Fibroblast of lung (primary cell): Measurements from ENCODE around the gene HRH3. TPM values are rescaled to one million over a fixed set of nuclear protein-coding genes. Genes with fewer than 3 reads are reported as not detected.

Experiments
- DNase-seq, 2 donors: peaks; one replicate each; pipeline versions ENCODE4 v3.0.0 to v3.0.0-alpha.2; 2010; ENCODE audit warnings: low read depth in 2 of 2
- H2AFZ ChIP-seq: 2 replicates; pipeline ENCODE4 v1.5.1; 2012; ENCODE audit warnings: low read length, control low read depth, inconsistent platforms
- H3K27ac ChIP-seq: 2 replicates; pipeline ENCODE4 v1.5.1; 2011; ENCODE audit warnings: low read length, control low read depth; ENCODE audit not compliant: insufficient read depth
- H3K27me3 ChIP-seq: 2 replicates; pipeline ENCODE4 v1.5.1; 2011; ENCODE audit warnings: mild to moderate bottlenecking, low read length; ENCODE audit not compliant: control insufficient read depth, insufficient read depth
- H3K36me3 ChIP-seq: 2 replicates; pipeline ENCODE4 v1.5.1; 2011; ENCODE audit warnings: low read length; ENCODE audit not compliant: control insufficient read depth, insufficient read depth
- H3K4me1 ChIP-seq: 2 replicates; pipeline ENCODE4 v1.5.1; 2011; ENCODE audit warnings: low read length; ENCODE audit not compliant: control insufficient read depth, insufficient read depth; ENCODE audit errors: extremely low read depth
- H3K4me2 ChIP-seq: 2 replicates; pipeline ENCODE4 v1.5.1; 2011; ENCODE audit warnings: low read length, control low read depth; ENCODE audit not compliant: insufficient read depth; ENCODE audit errors: extremely low read depth
- H3K4me3 ChIP-seq, 4 experiments: fragments of 200-600 bp in 1 of 4; sonication (generic) in 1 of 4; replicated peaks in 1 of 4; 2 replicates each; pipeline ENCODE4 v1.5.1; 2011 to 2016; ENCODE audit warnings: low read length in 4 of 4, low read depth in 3 of 4, mild to moderate bottlenecking in 3 of 4, control low read depth in 2 of 4, inconsistent platforms in 1 of 4, mixed read lengths in 1 of 4; ENCODE audit not compliant: insufficient read depth in 1 of 4; ENCODE audit errors: control extremely low read depth in 1 of 4
- H3K79me2 ChIP-seq: 2 replicates; pipeline ENCODE4 v1.5.1; 2012; ENCODE audit warnings: mild to moderate bottlenecking, low read length, inconsistent platforms; ENCODE audit not compliant: control insufficient read depth, insufficient read depth
- H3K9ac ChIP-seq: 2 replicates; pipeline ENCODE4 v1.5.1; 2011; ENCODE audit warnings: mild to moderate bottlenecking, low read length, control low read depth; ENCODE audit not compliant: insufficient read depth
- H3K9me3 ChIP-seq: 2 replicates; pipeline ENCODE4 v1.5.1; 2012; ENCODE audit warnings: low read depth, low read length; ENCODE audit not compliant: control insufficient read depth, insufficient read depth
- H4K20me1 ChIP-seq: 2 replicates; pipeline ENCODE4 v1.5.1; 2011; ENCODE audit warnings: low read length; ENCODE audit not compliant: control insufficient read depth, insufficient read depth; ENCODE audit errors: extremely low read depth
- EZH2 ChIP-seq: IDR thresholded peaks from 2 replicates; pipeline ENCODE4 v1.5.1; 2012; ENCODE audit warnings: low read length, control low read depth, mild to moderate bottlenecking; ENCODE audit errors: missing control alignments
- polyA plus RNA-seq, 2 donors: library from polyadenylated mRNA; depleted of rRNA in 1 of 2; stranded (reverse) in 1 of 2; unstranded in 1 of 2; fragments of >200 nt; gene quantifications; 2 replicates each; pipeline ENCODE4 v1.2.1, GENCODE V29; 2011 to 2012; ENCODE audit warnings: missing spikeins in 1 of 2
- total RNA-seq: library from RNA; depleted of rRNA; stranded (reverse); fragments of >200 nt; gene quantifications from 2 replicates; pipeline ENCODE4 v1.2.1, GENCODE V29; 2014
- TF ChIP-seq, protein P1 (sequence below), 2 donors: IDR thresholded peaks in 1 of 2; conservative IDR thresholded peaks in 1 of 2; 1 replicate in 1 of 2; 2 replicates in 1 of 2; pipeline ENCODE4 v1.5.1; 2011 to 2012; ENCODE audit warnings: low read length in 2 of 2, control low read depth in 1 of 2, inconsistent platforms in 1 of 2, low read depth in 1 of 2, mild to moderate bottlenecking in 1 of 2

The HRH3 gene
- total and polyA plus RNA-seq, 2 donors (not counting 1 experiment from before 2014, with no cell fraction given): not detected

DNA sequence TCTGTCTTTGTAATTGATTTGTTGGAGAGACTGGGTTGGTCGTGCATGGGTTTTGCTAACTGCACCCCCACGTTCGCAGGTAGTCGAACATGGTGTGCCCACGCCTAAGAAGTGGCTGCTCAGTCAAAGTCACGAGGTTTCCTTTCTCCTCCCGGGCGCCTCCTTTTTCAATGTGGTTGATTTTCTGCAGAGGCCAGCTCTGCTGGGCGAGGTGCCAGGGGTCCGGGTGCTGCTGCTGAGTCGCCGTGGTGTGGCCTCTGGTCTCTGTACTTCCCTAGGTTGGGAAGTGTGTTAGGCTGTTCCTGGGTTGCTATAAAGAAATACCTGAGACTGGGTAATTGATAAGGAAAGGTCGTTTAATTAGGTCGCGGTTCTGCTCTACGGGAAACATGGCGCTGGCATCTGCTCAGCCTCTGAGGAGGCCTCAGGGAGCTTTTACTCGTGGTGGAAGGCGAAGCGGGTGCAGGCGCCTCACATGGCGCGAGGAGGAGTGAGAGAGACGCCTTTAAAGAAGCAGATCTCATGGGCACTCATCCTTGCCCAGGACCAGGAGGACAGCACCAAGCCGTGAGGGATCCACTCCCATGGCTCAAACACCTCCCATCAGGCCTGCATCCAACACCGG, 32.4 kb upstream of the HRH3 start:
- TF ChIP-seq, protein P1, sequence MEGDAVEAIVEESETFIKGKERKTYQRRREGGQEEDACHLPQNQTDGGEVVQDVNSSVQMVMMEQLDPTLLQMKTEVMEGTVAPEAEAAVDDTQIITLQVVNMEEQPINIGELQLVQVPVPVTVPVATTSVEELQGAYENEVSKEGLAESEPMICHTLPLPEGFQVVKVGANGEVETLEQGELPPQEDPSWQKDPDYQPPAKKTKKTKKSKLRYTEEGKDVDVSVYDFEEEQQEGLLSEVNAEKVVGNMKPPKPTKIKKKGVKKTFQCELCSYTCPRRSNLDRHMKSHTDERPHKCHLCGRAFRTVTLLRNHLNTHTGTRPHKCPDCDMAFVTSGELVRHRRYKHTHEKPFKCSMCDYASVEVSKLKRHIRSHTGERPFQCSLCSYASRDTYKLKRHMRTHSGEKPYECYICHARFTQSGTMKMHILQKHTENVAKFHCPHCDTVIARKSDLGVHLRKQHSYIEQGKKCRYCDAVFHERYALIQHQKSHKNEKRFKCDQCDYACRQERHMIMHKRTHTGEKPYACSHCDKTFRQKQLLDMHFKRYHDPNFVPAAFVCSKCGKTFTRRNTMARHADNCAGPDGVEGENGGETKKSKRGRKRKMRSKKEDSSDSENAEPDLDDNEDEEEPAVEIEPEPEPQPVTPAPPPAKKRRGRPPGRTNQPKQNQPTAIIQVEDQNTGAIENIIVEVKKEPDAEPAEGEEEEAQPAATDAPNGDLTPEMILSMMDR (conservative IDR thresholded peaks at IDR 0.05 in 1 of 2, IDR thresholded peaks at IDR 0.05 in 1 of 2; ENCODE audit: low read depth in 1 of 2, low read length in 2 of 2): no peak
- no peak for TF ChIP-seq EZH2
- peaks cover 4% of the 10 kb centered on the region for H3K36me3 ChIP-seq
- no peaks in the 10 kb centered on the region for H3K4me1 ChIP-seq
- H3K9ac ChIP-seq: no peak overlapping the region
- peak in 1 of 2 donors; percentile 18 for DNase-seq
- H4K20me1 ChIP-seq: no peaks in the 10 kb centered on the region
- H3K4me2 ChIP-seq: no peak overlapping the region
- H3K79me2 ChIP-seq: peaks cover 3% of the 10 kb centered on the region
- no peak overlapping the region for H2AFZ ChIP-seq
- H3K4me3 ChIP-seq: no peak overlapping the region
- no peaks in the 10 kb centered on the region for H3K27me3 ChIP-seq
- H3K27ac ChIP-seq: no peak overlapping the region
- no peaks in the 10 kb centered on the region for H3K9me3 ChIP-seq

DNA sequence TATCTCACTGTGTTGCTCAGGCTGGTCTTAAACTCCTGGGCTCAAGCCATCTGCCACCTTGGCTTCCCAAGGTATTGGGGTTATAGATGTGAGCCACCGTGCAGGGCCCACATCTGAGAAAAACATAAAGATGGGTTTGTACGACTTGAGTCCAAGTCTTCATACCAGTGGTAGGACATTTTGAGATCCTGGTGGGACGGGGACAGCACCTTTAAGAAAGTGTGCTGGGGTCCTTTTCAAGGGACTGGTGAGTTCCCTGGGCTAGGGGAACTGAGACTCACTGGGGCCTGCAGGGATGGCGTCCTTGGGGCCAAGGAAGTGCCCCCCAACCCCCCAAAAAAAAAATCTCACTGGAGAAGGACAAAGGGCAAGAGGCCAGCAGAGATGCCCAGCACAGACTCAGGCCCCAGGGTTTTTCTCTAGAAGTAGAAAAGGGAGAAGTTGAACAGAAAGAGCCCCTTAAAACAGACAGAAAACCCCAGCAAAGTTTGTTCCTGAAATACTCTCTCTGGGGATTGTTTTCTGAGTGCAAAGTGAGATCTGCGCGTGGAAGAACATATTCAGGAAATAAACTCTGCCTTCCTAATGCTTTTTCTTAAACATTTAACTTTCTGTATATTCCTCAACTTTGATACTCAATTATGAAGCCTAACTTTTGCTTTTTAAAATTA, 28.9 kb upstream of the HRH3 start:
- Histone ChIP-seq H3K27ac (no peak overlapping the region), H3K79me2 (peaks cover 5% of the 10 kb centered on the region), H3K27me3 (no peaks in the 10 kb centered on the region), H3K9me3 (no peaks in the 10 kb centered on the region), H3K4me1 (no peaks in the 10 kb centered on the region), H3K9ac (no peak overlapping the region), H2AFZ (no peak overlapping the region), H3K36me3 (no peaks in the 10 kb centered on the region), H3K4me3 (no peak overlapping the region), H3K4me2 (no peak overlapping the region), H4K20me1 (peaks cover 3% of the 10 kb centered on the region)
- TF ChIP-seq, protein P1 (conservative IDR thresholded peaks at IDR 0.05 in 1 of 2, IDR thresholded peaks at IDR 0.05 in 1 of 2; ENCODE audit: low read depth in 1 of 2, low read length in 2 of 2): no peak
- TF ChIP-seq EZH2: no peak
- DNase-seq: no peak

DNA sequence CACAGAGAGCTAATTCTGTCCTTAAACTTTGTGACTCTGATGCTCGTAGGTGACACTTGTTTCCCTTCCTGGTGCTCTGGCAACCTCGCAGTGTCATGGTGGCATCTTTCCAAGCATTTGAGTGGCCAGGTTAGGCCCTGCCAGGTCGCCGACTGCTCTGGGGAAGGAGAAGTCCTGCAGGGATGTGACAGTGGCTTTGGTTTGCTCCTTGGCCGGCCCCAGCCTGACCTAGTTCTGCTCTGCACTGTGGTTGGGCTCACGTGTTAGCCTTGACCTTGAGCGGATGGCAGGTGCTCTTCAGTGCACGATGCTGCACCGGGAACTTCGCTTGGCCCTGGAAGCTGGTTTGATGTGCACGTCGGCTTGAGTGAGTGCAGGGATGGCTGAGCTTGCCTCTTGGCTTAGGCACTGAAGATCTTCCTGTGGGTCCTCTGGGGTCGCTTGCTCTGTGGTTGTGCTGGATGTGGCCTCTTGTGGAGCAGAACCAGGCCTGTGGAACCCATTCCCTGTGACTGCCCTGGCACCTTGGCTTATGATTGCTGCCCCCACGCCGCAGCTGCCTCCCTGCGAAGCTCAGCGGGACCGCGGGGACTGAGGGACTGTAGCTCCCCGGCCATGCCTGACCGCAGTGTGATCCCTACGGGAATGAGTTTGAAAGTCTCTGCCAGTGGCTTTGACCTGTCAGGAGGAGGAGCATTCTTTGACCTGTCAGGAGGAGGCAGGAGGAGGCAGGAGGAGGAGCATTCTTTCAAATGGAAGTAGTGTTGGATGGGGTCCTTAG, 27.0 kb upstream of the HRH3 start:
- H3K79me2 ChIP-seq: peaks cover 7% of the 10 kb centered on the region
- peaks cover 3% of the 10 kb centered on the region for H4K20me1 ChIP-seq
- no peak overlapping the region for H3K9ac ChIP-seq
- H3K9me3 ChIP-seq: no peaks in the 10 kb centered on the region
- no peak overlapping the region for H3K4me3 ChIP-seq
- peaks cover 2% of the 10 kb centered on the region for H3K36me3 ChIP-seq
- no peak overlapping the region for H2AFZ ChIP-seq
- H3K27ac ChIP-seq: no peak overlapping the region
- DNase-seq: no peak
- no peaks in the 10 kb centered on the region for H3K4me1 ChIP-seq
- no peaks in the 10 kb centered on the region for H3K27me3 ChIP-seq
- H3K4me2 ChIP-seq: no peak overlapping the region
- no peak for TF ChIP-seq EZH2
- TF ChIP-seq, protein P1 (conservative IDR thresholded peaks at IDR 0.05 in 1 of 2, IDR thresholded peaks at IDR 0.05 in 1 of 2; ENCODE audit: low read depth in 1 of 2, low read length in 2 of 2): no peak
